HG03457 (cell line): ENCODE results near the gene TAOK1.
"Not testable (repeated sequence)": the region's sequence is repeated elsewhere in the genome, so short reads cannot be mapped to it uniquely, and the experiment has no call there.

ENCODE experiments used
- ATAC-seq: cut with Tn5 transposase; IDR thresholded peaks from one replicate; pipeline ENCODE4 v1.9.1; 2021; ENCODE audit warnings: moderate number of reproducible peaks; ENCODE audit not compliant: unreplicated experiment

TAOK1 gene

DNA sequence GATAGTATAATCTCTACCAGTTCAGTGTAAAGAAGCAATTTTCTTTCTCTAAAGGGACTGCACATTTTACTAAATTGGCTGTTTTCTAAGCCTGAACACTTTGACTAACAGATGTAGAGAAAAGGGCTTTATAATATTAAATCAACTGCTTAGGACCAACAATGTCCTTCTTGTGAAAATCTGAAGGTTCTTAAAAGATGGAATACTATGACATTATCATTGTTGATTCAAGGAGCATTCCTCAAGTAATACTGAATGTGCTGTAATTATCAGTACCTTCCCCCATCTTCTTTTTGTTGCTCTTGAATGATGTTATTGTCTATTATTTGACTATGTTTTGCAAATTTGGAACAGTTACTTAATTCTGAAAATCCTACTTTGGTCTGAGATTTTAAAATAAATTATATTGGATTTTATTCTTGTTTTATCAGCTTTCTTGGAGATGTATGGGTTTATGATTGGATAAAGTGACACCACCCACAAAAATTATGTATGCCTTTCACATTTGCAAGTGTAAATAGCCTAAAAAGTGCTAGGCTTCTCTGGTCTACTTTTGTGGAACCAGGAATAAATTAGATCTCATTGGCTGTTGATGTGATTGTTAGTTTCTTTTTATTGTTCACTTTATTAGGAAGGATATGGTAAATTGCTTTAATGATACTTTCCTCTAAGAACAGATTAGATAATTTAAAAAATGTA, 53.0 kb downstream of the TAOK1 start:
- no peak for ATAC-seq

- ATAC-seq = no peak
These were observed 54.4 kb downstream of the TAOK1 start for GRCh38 chr17:29444589-29444988.

GRCh38 chr17:29445844-29446243, 55.7 kb downstream of the TAOK1 start:
- no peak for ATAC-seq

DNA sequence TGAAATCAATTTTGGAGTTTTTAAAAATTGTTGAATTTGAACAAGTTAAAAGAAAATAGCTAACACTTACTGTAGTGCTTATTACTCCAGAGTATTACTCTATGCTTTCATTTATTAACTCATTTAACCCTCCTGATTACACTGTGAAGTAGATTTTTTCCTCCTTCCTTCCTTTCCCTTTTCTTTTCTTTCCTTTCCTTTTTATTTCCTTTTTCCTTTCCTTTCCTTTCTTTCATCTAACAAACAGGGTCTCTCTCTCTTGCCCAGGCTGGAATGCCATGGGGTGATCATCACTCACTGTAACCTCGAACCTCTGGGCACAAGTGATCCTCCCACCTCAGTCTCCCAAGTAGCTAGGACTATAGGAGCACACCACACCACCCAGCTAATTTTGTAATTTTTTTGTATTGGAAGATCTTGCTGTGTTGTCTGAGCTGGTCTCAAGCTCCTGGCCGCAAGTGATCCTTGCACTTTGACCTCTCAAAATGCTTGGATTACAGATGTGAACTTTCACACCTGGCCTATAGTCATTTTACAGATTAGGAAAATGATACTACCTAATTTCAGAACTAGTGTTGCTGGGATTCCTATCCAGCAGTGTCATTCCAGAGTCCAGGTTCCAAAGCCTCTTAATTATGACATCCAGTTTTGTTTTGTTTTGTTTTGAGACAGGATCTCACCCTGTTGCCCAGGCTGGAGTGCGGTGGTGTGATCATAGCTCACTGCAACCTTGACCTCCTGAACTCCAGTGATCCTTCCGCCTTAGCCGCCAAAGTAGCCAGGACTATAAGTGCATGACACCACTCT, 59.9 kb downstream of the TAOK1 start:
- ATAC-seq = no peak

GRCh38 chr17:29451121-29451742, 61.1 kb downstream of the TAOK1 start:
- ATAC-seq = no peak

GRCh38 chr17:29458066-29458465, 67.9 kb downstream of the TAOK1 start:
- ATAC-seq = no peak

GRCh38 chr17:29461483-29462206, 71.5 kb downstream of the TAOK1 start:
- no peak for ATAC-seq

DNA sequence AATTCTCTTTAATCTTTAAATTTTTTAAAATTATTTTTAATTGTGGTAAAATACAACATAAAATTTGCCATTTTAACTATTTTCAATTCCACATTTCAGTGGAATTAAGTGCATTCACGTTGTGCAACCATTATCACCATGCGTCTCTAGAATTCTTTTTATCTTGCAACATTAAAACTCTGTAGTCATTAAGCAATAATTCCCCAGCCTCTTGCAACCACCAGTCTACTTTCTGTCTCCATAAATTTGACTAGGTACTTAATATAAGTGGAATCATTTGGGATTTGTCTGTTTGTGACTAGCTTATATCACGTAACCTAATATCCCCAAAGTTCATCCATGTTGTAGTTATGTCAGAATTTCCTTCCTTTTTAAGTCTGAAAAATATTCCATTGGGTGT, 79.1 kb downstream of the TAOK1 start:
- ATAC-seq = no peak

- ATAC-seq = not testable (repeated sequence)
These were observed 83.3 kb downstream of the TAOK1 start for GRCh38 chr17:29473437-29473836.

DNA sequence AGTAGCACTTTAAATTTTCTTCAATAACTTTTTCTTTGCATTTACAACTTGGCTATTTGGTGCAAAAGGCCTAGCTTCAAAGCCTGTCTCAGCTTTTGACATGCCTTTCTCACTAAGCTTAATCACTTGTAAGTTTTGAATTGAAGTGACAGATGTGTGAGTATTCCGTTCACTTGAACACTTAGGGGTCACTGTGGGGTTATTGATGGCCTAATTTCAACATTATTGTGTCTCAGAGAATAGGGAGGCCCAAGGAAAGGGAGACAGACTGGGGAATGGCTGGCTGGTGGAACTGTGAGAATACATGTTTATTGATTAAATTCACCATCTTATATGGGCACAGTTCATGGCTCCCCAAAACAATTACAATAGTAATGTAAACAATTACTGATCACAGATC, 84.1 kb downstream of the TAOK1 start:
- ATAC-seq = no peak

GRCh38 chr17:29475891-29476290, 85.7 kb downstream of the TAOK1 start:
- ATAC-seq = no peak

- ATAC-seq = not testable (repeated sequence)
These were observed 90.2 kb downstream of the TAOK1 start for GRCh38 chr17:29480249-29480928.

DNA sequence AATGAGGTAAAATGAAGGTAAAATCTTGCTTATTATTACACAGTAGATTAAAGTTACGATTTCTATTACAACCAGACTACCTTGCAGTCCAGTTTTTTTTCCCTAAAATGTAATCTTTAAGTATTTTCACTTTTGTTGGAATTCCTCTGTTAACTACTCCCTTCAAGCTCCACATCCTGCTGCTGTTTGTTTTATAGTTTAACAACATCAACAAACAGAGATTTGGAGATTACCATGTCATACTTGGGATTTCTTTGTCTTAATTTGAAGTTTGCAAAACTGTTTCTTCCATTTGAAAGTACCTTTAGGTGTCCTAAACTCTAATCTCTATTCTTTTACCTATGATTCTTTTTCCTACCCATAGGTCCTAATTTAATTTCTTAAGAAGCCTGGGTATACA, 93.3 kb downstream of the TAOK1 start:
- no peak for ATAC-seq

- no peak for ATAC-seq
These were observed 104.8 kb downstream of the TAOK1 start for GRCh38 chr17:29495011-29495410.

DNA sequence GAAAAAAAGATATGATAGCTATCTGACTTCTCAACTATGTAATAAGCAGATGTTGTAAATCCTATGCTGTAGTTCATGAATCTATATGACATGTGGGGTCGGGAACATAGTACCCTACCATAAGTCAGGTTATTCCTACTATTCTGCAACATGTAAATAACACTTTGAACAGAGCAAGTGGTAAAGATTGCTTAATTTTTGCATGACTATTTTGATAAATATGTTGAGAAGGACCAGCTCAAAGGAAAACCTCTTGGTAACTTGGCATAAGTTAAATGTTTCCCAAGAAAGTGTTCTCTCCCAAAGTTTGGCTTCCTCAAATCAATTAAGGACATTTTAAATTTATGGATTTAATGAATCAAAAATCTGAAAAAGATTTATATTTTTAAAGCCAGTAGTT, 114.5 kb downstream of the TAOK1 start:
- no peak for ATAC-seq

- ATAC-seq = no peak
These were observed 115.7 kb downstream of the TAOK1 start for GRCh38 chr17:29505836-29506235.

GRCh38 chr17:29510953-29511352, 120.8 kb downstream of the TAOK1 start:
- no peak for ATAC-seq

GRCh38 chr17:29514792-29515191, 124.6 kb downstream of the TAOK1 start:
- ATAC-seq = no peak

GRCh38 chr17:29518359-29518758, 128.2 kb downstream of the TAOK1 start:
- no peak for ATAC-seq

- ATAC-seq = no peak
These were observed 134.5 kb downstream of the TAOK1 start for GRCh38 chr17:29524692-29525091.

DNA sequence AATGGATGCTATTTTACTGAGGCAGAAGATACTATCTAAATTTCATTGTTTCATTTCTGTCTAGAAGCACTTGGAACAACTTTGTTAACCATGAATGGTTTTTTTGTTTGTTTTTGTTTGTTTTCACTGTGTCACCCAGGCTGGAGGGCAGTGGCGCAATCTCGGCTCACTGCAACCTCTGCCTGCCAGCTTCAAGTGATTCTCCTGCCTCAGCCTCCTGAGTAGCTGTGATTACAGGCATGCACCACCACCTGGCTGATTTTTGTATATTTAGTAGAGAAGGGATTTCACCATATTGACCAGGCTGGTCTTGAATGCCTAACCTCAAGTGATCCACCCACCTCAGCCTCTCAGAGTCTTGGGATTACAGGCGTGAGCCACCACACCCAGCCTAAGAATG, 136.2 kb downstream of the TAOK1 start:
- no peak for ATAC-seq
